Measurements from ENCODE around the gene FOXG1.

- TF ChIP-seq REST (IDR thresholded peaks at IDR 0.05; ENCODE audit: low read depth) (no peak), CTCF (IDR thresholded peaks at IDR 0.05 in 2 of 3, conservative IDR thresholded peaks at IDR 0.05 in 1 of 3; ENCODE audit: borderline replicate concordance in 1 of 3, insufficient read depth in 1 of 3, low read depth in 2 of 3, low read length in 2 of 3) (no peak), POLR2A (IDR thresholded peaks at IDR 0.05; ENCODE audit: borderline replicate concordance, extremely low read depth, insufficient read depth, insufficient read length) (no peak), SIN3A (IDR thresholded peaks at IDR 0.05; ENCODE audit: low read depth) (no peak), RAD21 (IDR thresholded peaks at IDR 0.05; ENCODE audit: low read depth) (no peak)
Observed at GRCh38 chr14:28757786-28758185, 8.8 kb upstream of the FOXG1 start.

Measured in HCT116 (cell line).